ENCODE results near the gene RTEL1.

DNA sequence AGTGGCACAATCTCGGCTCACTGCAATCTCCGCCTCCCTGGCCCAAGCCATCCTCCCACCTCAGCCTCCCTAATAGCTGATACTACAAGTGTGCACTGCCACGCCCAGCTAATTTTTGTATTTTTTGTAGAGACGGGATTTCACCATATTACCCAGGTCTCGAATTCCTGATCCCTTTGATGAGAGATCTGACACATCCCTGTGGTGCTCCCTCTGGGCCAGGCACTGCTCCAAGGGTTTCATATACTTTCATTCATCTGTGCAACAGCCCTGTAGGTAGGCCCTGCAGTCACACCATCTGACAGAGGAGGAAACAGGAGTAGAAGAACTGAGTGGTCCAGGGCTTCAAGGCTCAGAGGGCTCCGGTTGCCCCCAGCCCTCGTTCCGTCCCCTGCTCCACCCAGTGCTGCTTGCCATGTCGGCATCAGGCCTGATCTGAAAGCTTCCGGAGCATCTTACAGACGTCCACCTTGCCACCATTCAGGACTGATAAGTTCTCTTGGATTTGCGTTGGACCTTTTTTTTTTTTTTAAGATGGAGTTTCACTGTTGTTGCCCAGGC is 53.1 kb downstream of the RTEL1 start:
- TF ChIP-seq, protein P1, sequence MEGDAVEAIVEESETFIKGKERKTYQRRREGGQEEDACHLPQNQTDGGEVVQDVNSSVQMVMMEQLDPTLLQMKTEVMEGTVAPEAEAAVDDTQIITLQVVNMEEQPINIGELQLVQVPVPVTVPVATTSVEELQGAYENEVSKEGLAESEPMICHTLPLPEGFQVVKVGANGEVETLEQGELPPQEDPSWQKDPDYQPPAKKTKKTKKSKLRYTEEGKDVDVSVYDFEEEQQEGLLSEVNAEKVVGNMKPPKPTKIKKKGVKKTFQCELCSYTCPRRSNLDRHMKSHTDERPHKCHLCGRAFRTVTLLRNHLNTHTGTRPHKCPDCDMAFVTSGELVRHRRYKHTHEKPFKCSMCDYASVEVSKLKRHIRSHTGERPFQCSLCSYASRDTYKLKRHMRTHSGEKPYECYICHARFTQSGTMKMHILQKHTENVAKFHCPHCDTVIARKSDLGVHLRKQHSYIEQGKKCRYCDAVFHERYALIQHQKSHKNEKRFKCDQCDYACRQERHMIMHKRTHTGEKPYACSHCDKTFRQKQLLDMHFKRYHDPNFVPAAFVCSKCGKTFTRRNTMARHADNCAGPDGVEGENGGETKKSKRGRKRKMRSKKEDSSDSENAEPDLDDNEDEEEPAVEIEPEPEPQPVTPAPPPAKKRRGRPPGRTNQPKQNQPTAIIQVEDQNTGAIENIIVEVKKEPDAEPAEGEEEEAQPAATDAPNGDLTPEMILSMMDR (IDR thresholded peaks at IDR 0.05): no peak
- TF ChIP-seq POLR2A (IDR thresholded peaks at IDR 0.05): no peak

Data from testis (tissue), 2 donors.